Kidney glomerular epithelial cell (primary cell): Measurements from ENCODE around the gene SPINK5.

ENCODE experiments used
- DNase-seq: peaks from one replicate; lab custom pipeline; 2025; lab: John Stamatoyannopoulos, UW

Gene SPINK5

DNA sequence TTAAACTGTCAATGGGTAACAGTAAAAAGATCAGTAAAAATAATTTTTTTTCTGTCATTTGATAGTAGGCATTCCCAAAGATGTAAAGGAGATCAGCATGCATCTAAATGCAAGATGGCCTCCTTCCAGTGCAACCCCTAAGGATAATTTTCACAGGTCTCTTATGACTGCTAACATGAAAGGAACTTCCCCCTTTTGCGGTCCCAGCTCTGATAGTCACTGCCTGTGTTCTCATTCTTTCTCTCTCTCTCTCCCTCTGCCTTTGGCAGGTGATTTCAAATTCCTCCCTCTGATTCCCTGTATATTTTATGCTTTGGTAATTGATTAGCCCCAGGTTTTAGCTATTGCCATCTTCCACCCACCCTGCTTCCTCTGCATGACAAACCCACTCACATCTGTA is 113.4 kb downstream of the SPINK5 start:
- DNase-seq = no peak

DNA sequence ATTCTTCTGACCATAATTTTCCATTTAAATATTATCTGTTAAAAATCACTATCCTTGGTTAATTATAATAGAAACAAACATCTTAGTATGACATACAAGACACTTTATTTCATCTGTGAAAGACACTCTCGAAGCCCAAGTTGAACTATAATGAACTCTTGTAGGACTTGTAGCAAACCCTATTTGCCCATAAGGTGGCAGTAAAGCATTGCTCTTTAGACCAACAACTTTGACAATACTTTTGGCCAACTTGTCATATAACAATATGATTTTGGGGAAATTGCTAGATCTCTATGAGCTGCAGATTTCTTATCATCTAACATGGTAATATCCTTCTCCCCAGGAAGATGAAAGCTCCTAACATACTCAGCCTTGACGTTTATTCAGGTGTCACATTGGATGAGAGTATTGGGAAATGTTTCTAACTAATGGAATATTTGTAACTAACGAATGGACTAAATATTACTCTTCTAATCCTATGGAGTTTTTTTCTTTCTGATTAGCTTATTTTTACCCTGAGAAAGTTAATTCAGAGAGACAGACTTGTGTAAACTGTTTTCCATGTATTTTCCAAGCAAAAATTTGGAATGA is 115.5 kb downstream of the SPINK5 start:
- DNase-seq = peak; percentile 55

DNA sequence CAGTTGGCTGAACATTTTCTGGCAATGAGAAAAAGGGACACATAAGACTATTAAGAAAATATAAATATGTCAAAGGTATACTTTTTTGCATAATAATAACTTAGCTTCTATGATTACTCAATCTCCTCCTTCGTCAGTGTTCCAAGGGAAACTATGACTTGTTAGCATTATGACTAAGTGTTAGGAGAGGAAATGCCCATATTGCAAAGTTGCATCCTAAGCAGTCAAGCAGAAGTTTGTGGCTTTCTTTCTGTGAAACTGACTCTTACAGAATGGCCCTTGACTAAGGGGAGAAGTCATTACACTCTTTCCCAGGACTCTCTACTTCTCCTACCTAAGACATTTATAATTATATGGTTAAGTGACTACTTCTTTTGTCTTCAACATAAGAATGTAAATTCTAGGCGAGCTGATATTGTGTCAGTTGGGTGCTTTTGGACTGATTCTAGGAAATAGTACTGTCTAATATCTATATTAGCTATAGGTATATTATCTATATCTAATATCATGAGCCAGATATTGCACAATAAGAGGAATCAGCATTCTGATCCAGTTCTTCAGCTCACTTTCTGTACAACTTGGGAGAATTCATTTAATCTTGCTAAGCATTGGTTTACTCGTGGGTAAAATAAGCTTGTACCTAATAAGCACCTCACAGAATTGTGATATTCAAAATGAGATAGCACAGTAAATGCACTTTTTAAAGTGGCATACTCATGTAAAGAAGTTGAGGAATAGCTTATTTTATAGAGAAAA is 122.6 kb downstream of the SPINK5 start:
- DNase-seq = peak; percentile 51
